ENCODE measurements around the gene GCAT. TPM values are rescaled to one million over a fixed set of nuclear protein-coding genes. Genes with fewer than 3 reads are reported as not detected.

GCAT gene
- total RNA-seq, 1 donor from 2014 or later = 8.8 TPM

GRCh38 chr22:37822079-37822833 is 14.5 kb downstream of the GCAT start:
- no peak for DNase-seq
- H3K27me3 ChIP-seq = peaks cover 43% of the 10 kb centered on the region
- ATAC-seq = no peak
- TF ChIP-seq CTCF (IDR thresholded peaks at IDR 0.05) = no peak
- H3K36me3 ChIP-seq = no peaks in the 10 kb centered on the region
- H3K4me3 ChIP-seq = no peak overlapping the region
- H3K27ac ChIP-seq = no peak overlapping the region
- no peaks in the 10 kb centered on the region for H3K9me3 ChIP-seq
- intact Hi-C loops (cut with DNase I) = no loop called here
- H3K4me1 ChIP-seq = peaks cover 19% of the 10 kb centered on the region

- no peak for TF ChIP-seq CTCF (IDR thresholded peaks at IDR 0.05)
- H3K27ac ChIP-seq = no peak within 1 kb of the TSS
- no peak within 1 kb of the TSS for H3K4me3 ChIP-seq
- DNase-seq = no peak
- intact Hi-C loops (cut with DNase I) = no loop called here
- H3K4me1 ChIP-seq = peaks cover 8% of the 10 kb centered on the region
- H3K36me3 ChIP-seq = no peaks in the 10 kb centered on the region
- no peaks in the 10 kb centered on the region for H3K9me3 ChIP-seq
- H3K27me3 ChIP-seq = peaks cover 43% of the 10 kb centered on the region
- no peak for ATAC-seq
Observed at GRCh38 chr22:37823134-37823985, 15.6 kb downstream of the GCAT start, which contains the start of gene GALR3. GALR3 (plus strand) TSS chr22:37823382; CDS start chr22:37823407, 25 bp downstream.

- DNase-seq (no peak), ATAC-seq (no peak)
- H3K4me3 ChIP-seq = no peak overlapping the region
- H3K27ac ChIP-seq = no peak overlapping the region
- H3K9me3 ChIP-seq = no peaks in the 10 kb centered on the region
- peaks cover 36% of the 10 kb centered on the region for H3K27me3 ChIP-seq
- peaks cover 13% of the 10 kb centered on the region for H3K36me3 ChIP-seq
- intact Hi-C loops (cut with DNase I) = no loop called here
- TF ChIP-seq CTCF (IDR thresholded peaks at IDR 0.05) = no peak
- H3K4me1 ChIP-seq = no peaks in the 10 kb centered on the region
Observed at GRCh38 chr22:37824674-37825641, 17.2 kb downstream of the GCAT start.

- no peak for TF ChIP-seq CTCF (IDR thresholded peaks at IDR 0.05)
- Histone ChIP-seq H3K27ac (no peak overlapping the region), H3K27me3 (peaks cover 20% of the 10 kb centered on the region), H3K9me3 (no peaks in the 10 kb centered on the region), H3K4me1 (no peaks in the 10 kb centered on the region), H3K4me3 (no peak overlapping the region), H3K36me3 (peaks cover 34% of the 10 kb centered on the region)
- DNase-seq = no peak
- ATAC-seq = no peak
- intact Hi-C loops (cut with DNase I) = no loop called here
Observed at GRCh38 chr22:37827056-37827455, 19.3 kb downstream of the GCAT start.

Data from upper lobe of right lung (tissue), 1 donor.